Right hindlimb (tissue), 1 donor: Measurements from ENCODE around the gene FBXL19.

ENCODE experiments used
- DNase-seq: peaks from one replicate; pipeline ENCODE4 v3.0.0-alpha.2; 2018

FBXL19 gene

GRCh38 chr16:30989469-30990047 is 66.2 kb downstream of the FBXL19 start:
- DNase-seq: no peak

- DNase-seq: no peak
These were observed 66.7 kb downstream of the FBXL19 start for GRCh38 chr16:30990105-30990504.

GRCh38 chr16:30991052-30991451 is 67.7 kb downstream of the FBXL19 start:
- DNase-seq: no peak

DNA sequence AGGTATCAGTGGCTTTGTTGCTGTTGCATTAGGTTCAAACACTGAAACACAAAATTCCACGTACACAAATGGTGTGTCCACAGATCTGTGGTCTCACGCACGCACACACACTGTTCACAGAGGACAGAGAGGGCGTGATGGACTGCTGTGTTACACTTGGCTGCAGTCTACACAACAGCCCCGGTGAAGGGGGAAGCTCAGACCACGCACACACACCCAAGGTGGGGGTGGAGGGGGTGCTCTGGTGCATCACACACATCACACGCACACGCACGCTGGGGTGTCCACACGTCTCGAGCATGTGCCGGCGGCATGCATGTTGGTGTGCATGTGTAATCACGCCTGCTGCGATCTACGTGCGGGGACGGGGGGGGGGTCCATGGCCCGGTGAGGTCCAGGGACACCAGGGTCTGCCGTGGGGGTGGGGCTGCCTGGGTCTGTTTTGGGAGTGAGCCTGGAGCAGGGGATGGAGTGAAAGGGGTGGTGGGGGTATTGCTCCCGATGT is 69.0 kb downstream of the FBXL19 start:
- DNase-seq: no peak

GRCh38 chr16:30992931-30993816 is 69.8 kb downstream of the FBXL19 start:
- DNase-seq: no peak

- no peak for DNase-seq
These were observed 72.6 kb downstream of the FBXL19 start for GRCh38 chr16:30995927-30996323.

DNA sequence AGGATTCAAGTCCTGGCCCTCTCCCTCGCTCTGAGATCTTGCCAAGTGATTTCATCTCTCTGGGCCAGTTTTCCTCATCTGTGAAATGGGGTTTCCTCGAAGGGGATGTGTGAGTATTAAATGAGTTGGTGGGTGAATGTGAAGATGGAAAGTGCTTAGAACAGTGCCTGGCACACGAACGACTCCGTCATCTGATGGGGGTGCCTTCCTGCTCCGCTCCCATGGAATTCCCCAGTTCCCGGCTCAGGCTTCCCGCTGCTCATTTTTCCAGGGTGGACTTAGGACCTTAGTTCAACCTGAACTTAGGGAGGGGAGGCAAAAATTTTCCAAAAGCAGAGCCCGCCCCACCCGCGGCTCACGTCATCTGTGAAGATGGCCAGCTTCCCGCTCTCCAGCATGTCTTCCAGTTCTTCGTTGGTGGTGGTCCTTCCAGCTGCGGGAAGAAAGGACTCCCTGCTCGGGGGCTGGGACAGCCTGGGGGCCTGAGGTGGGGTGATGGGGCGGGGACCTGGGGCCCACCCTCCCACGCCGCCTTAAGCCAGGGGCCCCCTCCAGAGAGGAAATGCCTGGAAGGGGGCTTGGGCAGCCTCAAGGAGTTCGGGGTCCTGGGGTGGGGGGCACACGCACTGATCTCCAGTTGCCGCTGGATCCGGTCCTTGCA is 73.1 kb downstream of the FBXL19 start:
- peak; percentile 63 for DNase-seq

- peak; percentile 66 for DNase-seq
These were observed 73.8 kb downstream of the FBXL19 start for GRCh38 chr16:30996985-30997724.

DNA sequence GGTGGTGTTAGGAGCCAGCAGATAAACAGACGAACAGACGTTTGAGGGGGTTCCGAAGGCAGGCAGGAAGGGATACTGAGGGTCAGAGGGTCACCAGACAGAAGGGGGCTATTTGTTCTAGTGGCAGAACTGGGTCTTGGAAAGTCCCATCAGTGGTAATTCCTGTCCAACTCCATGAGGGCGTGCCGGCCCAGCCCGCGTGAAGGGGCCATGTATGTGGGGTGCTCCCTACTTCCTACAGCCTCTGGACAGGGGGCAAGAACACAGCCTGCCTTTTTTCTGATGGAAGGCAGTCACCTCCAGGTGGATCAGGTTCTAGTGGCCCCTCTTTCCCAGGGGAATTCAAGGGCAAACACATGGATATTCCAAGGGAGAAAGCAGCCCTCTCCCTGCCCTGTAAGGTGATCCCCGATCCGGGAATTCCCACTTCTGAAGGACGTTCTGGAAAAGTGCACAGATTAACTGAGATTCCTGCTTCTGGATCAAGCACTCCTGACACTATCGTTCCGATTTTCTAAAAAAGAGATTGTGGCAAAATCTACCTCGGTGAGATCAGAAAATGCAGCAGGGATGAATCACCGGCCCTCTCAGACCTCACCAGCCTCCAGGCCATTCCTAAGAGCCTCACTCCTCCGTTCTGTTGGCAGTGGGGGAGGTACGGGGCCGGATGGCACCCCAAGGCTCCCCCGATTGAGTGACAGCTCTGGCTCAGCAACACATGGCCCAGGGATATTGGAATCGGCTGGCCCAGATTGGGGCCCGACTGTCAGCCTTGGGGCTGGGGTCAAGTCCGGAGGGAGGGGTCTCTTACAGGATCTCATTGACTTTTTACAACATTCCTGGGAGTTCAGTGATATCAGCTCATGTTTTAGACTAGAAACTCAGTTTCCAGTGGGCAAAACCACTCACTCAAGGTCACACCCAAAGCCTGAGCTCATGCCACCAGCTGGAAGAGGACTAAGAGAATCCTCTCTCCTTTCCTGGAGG is 74.6 kb downstream of the FBXL19 start:
- DNase-seq: no peak
